Measurements from ENCODE around the gene NTM.

- TF ChIP-seq, protein P1, sequence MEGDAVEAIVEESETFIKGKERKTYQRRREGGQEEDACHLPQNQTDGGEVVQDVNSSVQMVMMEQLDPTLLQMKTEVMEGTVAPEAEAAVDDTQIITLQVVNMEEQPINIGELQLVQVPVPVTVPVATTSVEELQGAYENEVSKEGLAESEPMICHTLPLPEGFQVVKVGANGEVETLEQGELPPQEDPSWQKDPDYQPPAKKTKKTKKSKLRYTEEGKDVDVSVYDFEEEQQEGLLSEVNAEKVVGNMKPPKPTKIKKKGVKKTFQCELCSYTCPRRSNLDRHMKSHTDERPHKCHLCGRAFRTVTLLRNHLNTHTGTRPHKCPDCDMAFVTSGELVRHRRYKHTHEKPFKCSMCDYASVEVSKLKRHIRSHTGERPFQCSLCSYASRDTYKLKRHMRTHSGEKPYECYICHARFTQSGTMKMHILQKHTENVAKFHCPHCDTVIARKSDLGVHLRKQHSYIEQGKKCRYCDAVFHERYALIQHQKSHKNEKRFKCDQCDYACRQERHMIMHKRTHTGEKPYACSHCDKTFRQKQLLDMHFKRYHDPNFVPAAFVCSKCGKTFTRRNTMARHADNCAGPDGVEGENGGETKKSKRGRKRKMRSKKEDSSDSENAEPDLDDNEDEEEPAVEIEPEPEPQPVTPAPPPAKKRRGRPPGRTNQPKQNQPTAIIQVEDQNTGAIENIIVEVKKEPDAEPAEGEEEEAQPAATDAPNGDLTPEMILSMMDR (conservative IDR thresholded peaks at IDR 0.05): no peak
- TF ChIP-seq ZFX (IDR thresholded peaks at IDR 0.05): no peak
Observed at GRCh38 chr11:131874070-131874469, 503.7 kb downstream of the NTM start.

All from C4-2B (cell line).